Thymus (tissue), 11 donors: Measurements from ENCODE around the gene PARK7. TPM values are rescaled to one million over a fixed set of nuclear protein-coding genes. Genes with fewer than 3 reads are reported as not detected.

ENCODE experiments used
- DNase-seq, 9 donors: peaks; one replicate each; pipeline ENCODE4 v3.0.0-alpha.2; 2013; ENCODE audit warnings: low spot score in 9 of 9, low read depth in 6 of 9, missing footprints in 1 of 9
- H3K27ac ChIP-seq, 2 donors: one replicate each; pipeline ENCODE4 v1.5.1; 2013; ENCODE audit warnings: control low read depth in 1 of 2, low read depth in 1 of 2, low read length in 1 of 2, mild to moderate bottlenecking in 1 of 2, moderate library complexity in 1 of 2
- H3K27me3 ChIP-seq, 2 donors: one replicate each; pipeline ENCODE4 v1.5.1; 2013; ENCODE audit warnings: low read length in 1 of 2; ENCODE audit not compliant: control insufficient read depth in 2 of 2, insufficient read depth in 1 of 2
- H3K36me3 ChIP-seq, 2 donors: one replicate each; pipeline ENCODE4 v1.5.1; 2013; ENCODE audit warnings: low read length in 1 of 2, mild to moderate bottlenecking in 1 of 2, moderate library complexity in 1 of 2; ENCODE audit not compliant: control insufficient read depth in 2 of 2, insufficient read depth in 2 of 2
- H3K4me1 ChIP-seq, 2 donors: one replicate each; pipeline ENCODE4 v1.5.1; 2013; ENCODE audit warnings: low read length in 2 of 2; ENCODE audit not compliant: control insufficient read depth in 2 of 2, insufficient read depth in 2 of 2
- H3K4me3 ChIP-seq, 2 donors: one replicate each; pipeline ENCODE4 v1.5.1; 2013; ENCODE audit warnings: low read length in 2 of 2, control low read depth in 1 of 2, mild to moderate bottlenecking in 1 of 2
- H3K9me3 ChIP-seq, 2 donors: one replicate each; pipeline ENCODE4 v1.5.1; 2013; ENCODE audit warnings: low read length in 1 of 2, mild to moderate bottlenecking in 1 of 2; ENCODE audit not compliant: control insufficient read depth in 2 of 2, insufficient read depth in 1 of 2
- WGBS: extraction: QIAGEN DNeasy Blood & Tissue Kit; methylation state at CpG from one replicate; pipeline ENCODE4 v1.1.7; 2013; 5-methylcytosine and 5-hydroxymethylcytosine counted together
- polyA plus RNA-seq: library from polyadenylated mRNA; stranded (reverse); fragments of 200-250 nt; gene quantifications from one replicate; pipeline ENCODE4 v1.2.3, GENCODE V29; 2013
- total RNA-seq: library from RNA; stranded (reverse); fragments of 120-200 nt; gene quantifications from one replicate; pipeline ENCODE4 v1.2.4, GENCODE V29; 2013
- donor health status: healthy.

PARK7 gene
- total and polyA plus RNA-seq, 2 donors: 259 to 326 TPM

- WGBS: 45% methylated on average over 8 of the region's 8 CpGs
- Histone ChIP-seq H3K9me3 (no peaks in the 10 kb centered on the region), H3K27me3 (peaks cover 0 to 22% of the 10 kb centered on the region in 2 donors), H3K36me3 (no peaks in the 10 kb centered on the region), H3K4me1 (peaks cover 0 to 6% of the 10 kb centered on the region in 2 donors), H3K4me3 (no peak overlapping the region), H3K27ac (no peak overlapping the region)
- DNase-seq: peak in 8 of 9 donors; percentile 27 to 75 (median 40)
Observed at GRCh38 chr1:8015036-8015808, 53.7 kb downstream of the PARK7 start.

- Histone ChIP-seq H3K4me3 (no peak overlapping the region), H3K9me3 (no peaks in the 10 kb centered on the region), H3K4me1 (peaks cover 0 to 6% of the 10 kb centered on the region in 2 donors), H3K27ac (no peak overlapping the region), H3K36me3 (no peaks in the 10 kb centered on the region), H3K27me3 (peaks cover 0 to 22% of the 10 kb centered on the region in 2 donors)
- no peak for DNase-seq
- WGBS: 90% methylated on average over 2 of the region's 2 CpGs
Observed at GRCh38 chr1:8015809-8016165, 54.3 kb downstream of the PARK7 start.

- peaks cover 0 to 22% of the 10 kb centered on the region in 2 donors for H3K27me3 ChIP-seq
- no peak overlapping the region for H3K27ac ChIP-seq
- no peak for DNase-seq
- no peaks in the 10 kb centered on the region for H3K9me3 ChIP-seq
- H3K4me1 ChIP-seq: peaks cover 0 to 6% of the 10 kb centered on the region in 2 donors
- no peak overlapping the region for H3K4me3 ChIP-seq
- 43% methylated on average over 4 of the region's 4 CpGs for WGBS
- H3K36me3 ChIP-seq: no peaks in the 10 kb centered on the region
Observed at GRCh38 chr1:8016210-8016894, 54.8 kb downstream of the PARK7 start.

GRCh38 chr1:8016895-8017241 lies 55.4 kb downstream of the PARK7 start:
- no peak overlapping the region for H3K4me3 ChIP-seq
- H3K27me3 ChIP-seq: peaks cover 4 to 26% of the 10 kb centered on the region in 2 donors
- no peak for DNase-seq
- no peaks in the 10 kb centered on the region for H3K9me3 ChIP-seq
- peaks cover 0 to 6% of the 10 kb centered on the region in 2 donors for H3K4me1 ChIP-seq
- no peaks in the 10 kb centered on the region for H3K36me3 ChIP-seq
- no peak overlapping the region for H3K27ac ChIP-seq

- no peaks in the 10 kb centered on the region for H3K36me3 ChIP-seq
- DNase-seq: no peak
- H3K27me3 ChIP-seq: peaks cover 5 to 34% of the 10 kb centered on the region in 2 donors
- no peaks in the 10 kb centered on the region for H3K9me3 ChIP-seq
- H3K27ac ChIP-seq: no peak overlapping the region
- no peak overlapping the region for H3K4me3 ChIP-seq
- WGBS: 78% methylated on average over 5 of the region's 5 CpGs
- H3K4me1 ChIP-seq: peaks cover 0 to 6% of the 10 kb centered on the region in 2 donors
Observed at GRCh38 chr1:8017495-8018197, 56.1 kb downstream of the PARK7 start.

DNA sequence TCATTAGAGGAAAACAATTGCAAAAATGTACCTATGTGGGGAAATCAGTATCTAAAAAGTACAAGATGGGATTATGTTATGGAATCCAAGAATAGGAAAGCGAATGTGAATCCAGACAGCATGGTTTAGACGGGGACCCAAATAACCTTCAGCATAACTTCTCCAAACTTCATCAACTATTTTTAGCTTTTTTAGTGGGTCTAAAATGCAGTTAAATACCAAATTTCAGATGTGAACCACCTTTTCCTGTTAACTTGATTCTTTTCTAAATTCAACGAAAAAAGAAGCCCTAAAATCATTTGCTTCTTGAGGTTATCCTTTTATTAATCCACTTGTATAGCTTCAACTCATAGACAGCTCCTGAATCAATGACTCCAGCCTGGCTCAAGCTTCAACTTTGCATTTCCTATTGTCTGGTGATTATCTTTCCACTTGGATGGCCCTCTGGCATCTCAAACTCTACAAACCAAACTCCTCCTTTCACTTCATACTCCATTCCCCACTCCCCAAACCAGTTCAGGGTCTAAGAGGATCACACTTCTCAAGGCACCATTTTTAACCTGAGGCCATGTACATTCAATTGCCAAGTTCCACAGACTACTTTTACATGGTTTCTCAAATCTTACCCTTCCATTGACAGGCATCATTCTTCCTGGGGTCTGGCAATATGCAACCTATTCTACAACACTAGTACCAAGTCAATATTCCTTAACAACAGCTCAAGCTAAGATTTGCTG lies 57.1 kb downstream of the PARK7 start:
- H3K27ac ChIP-seq: no peak overlapping the region
- H3K9me3 ChIP-seq: no peaks in the 10 kb centered on the region
- H3K27me3 ChIP-seq: peaks cover 8 to 44% of the 10 kb centered on the region in 2 donors
- H3K4me3 ChIP-seq: no peak overlapping the region
- 95% methylated on average over 3 of the region's 3 CpGs for WGBS
- H3K36me3 ChIP-seq: no peaks in the 10 kb centered on the region
- no peak for DNase-seq
- H3K4me1 ChIP-seq: peaks cover 0 to 3% of the 10 kb centered on the region in 2 donors

DNA sequence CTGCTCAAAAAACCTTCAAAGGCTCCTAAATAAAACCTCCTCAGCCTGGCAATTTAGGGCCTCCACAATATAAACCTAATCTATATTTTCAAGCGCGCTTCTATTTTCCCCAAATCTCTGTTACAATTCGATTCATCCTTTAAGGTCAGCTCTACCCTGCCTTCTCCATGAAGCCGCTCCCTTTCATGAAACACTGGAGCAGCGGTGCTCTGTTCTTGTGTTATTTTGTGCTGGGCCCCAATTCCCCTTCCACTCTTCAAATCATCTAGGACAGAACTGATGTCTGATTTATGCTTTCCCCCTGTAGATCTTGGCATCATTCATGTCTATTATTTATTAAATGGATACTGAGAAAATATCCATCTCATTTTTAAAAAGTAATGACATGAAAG lies 57.7 kb downstream of the PARK7 start:
- Histone ChIP-seq H3K9me3 (no peaks in the 10 kb centered on the region), H3K4me3 (no peak overlapping the region), H3K36me3 (no peaks in the 10 kb centered on the region), H3K27ac (no peak overlapping the region), H3K4me1 (peaks cover 0 to 3% of the 10 kb centered on the region in 2 donors), H3K27me3 (peaks cover 14 to 49% of the 10 kb centered on the region in 2 donors)
- no peak for DNase-seq
- WGBS: 98% methylated on average over 5 of the region's 5 CpGs

DNA sequence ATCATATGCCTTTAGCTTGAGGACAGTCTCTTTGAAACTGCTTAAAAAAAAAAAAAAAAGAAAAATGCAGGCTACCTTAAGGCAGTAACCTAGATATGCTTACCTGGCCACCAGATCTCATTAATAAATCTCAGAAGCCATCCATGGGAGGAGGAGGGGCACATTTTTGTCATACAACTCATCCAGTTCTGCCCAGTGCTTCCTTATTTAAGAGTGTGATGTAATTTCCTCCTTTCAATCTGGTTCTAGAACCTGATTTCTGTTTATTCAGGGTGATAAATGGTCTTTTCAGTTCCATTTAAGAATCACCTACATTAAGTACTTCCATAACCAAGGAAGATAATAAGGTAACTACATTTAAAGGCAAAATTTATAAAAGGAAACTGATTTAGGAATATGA lies 58.5 kb downstream of the PARK7 start:
- Histone ChIP-seq H3K4me3 (no peak overlapping the region), H3K36me3 (no peaks in the 10 kb centered on the region), H3K4me1 (peaks cover 0 to 3% of the 10 kb centered on the region in 2 donors), H3K27ac (no peak overlapping the region), H3K27me3 (peaks cover 20 to 57% of the 10 kb centered on the region in 2 donors), H3K9me3 (no peaks in the 10 kb centered on the region)
- DNase-seq: no peak
